Vagina (tissue), 2 donors: ENCODE results near the gene PTGIS. TPM values are rescaled to one million over a fixed set of nuclear protein-coding genes. Genes with fewer than 3 reads are reported as not detected.
A peak's percentile ranks its signal among the peaks of the same experiment; 100 is the strongest.
"Not testable (repeated sequence)": the region's sequence is repeated elsewhere in the genome, so short reads cannot be mapped to it uniquely, and the experiment has no call there.

Source experiments
- DNase-seq, 2 donors: peaks; one replicate each; pipeline ENCODE4 v3.0.0-alpha.2; 2017; ENCODE audit errors: extremely low spot score in 2 of 2
- H3K27ac ChIP-seq: fragments of 200-600 bp; sonication (generic); one replicate; pipeline ENCODE4 v1.5.1; 2019
- H3K27me3 ChIP-seq: fragments of 200-600 bp; sonication (generic); one replicate; pipeline ENCODE4 v1.5.1; 2019
- H3K36me3 ChIP-seq, 2 donors: fragments of 200-600 bp; sonication (generic); one replicate each; pipeline ENCODE4 v1.5.1; 2017 to 2019
- H3K4me1 ChIP-seq: fragments of 200-600 bp; sonication (generic); one replicate; pipeline ENCODE4 v1.5.1; 2019
- H3K4me3 ChIP-seq, 2 donors: fragments of 200-600 bp; sonication (generic); 1 replicate in 1 of 2; 2 replicates in 1 of 2; pipeline ENCODE4 v1.5.1; 2016 to 2019
- H3K9me3 ChIP-seq: fragments of 200-600 bp; sonication (generic); one replicate; pipeline ENCODE4 v1.5.1; 2019
- CTCF ChIP-seq, 3 experiments: fragments of 450-650 bp in 2 of 3; fragments of 200-600 bp in 1 of 3; sonication (generic) in 1 of 3; IDR thresholded peaks; one replicate each; pipeline ENCODE4 v1.5.1; 2017 to 2019; ENCODE audit warnings: antibody characterized with exemption in 3 of 3, mild to moderate bottlenecking in 2 of 3, moderate library complexity in 2 of 3
- POLR2A ChIP-seq, 2 donors: fragments of 450-650 bp; IDR thresholded peaks; one replicate each; pipeline ENCODE4 v1.6.1; 2017; ENCODE audit warnings: antibody characterized with exemption in 2 of 2, mild to moderate bottlenecking in 2 of 2, moderate library complexity in 2 of 2
- POLR2AphosphoS5 ChIP-seq, 2 donors: sonication (generic); formaldehyde crosslinking; IDR thresholded peaks; one replicate each; pipeline ENCODE4 v1.9.0; 2017; ENCODE audit warnings: antibody characterized with exemption in 2 of 2, mild to moderate bottlenecking in 2 of 2, low read depth in 1 of 2; ENCODE audit not compliant: insufficient read depth in 1 of 2
- intact Hi-C: fragments of 100-400 bp; cut with DNase I; formaldehyde crosslinking; loops from one replicate; pipeline ENCODE4 v1.15.1; 2023
- total RNA-seq: library from RNA; depleted of rRNA; stranded (reverse); fragments of >200 nt; gene quantifications from one replicate; pipeline ENCODE4 v1.2.3, GENCODE V29; 2016

PTGIS gene
- 51.1 TPM for total RNA-seq

- intact Hi-C loops = no loop called here
- no peaks in the 10 kb centered on the region for H3K36me3 ChIP-seq
- TF ChIP-seq POLR2A (IDR thresholded peaks at IDR 0.05) (no peak), CTCF (IDR thresholded peaks at IDR 0.05) (no peak), POLR2AphosphoS5 (IDR thresholded peaks at IDR 0.05; ENCODE audit: insufficient read depth in 1 of 2, low read depth in 1 of 2) (peak in 1 of 2 donors; percentile 41)
- no peak for DNase-seq
- peak within 1 kb of the TSS; percentile 88 for H3K27ac ChIP-seq
- H3K4me3 ChIP-seq = peak within 1 kb of the TSS; percentile 55 to 61
- peaks cover 26% of the 10 kb centered on the region for H3K4me1 ChIP-seq
- peaks cover 3% of the 10 kb centered on the region for H3K27me3 ChIP-seq
- H3K9me3 ChIP-seq = no peaks in the 10 kb centered on the region
Observed at GRCh38 chr20:49567421-49568277, at the start of gene PTGIS. Gene PTGIS, minus strand, starts transcription at chr20:49568137. Its CDS starts 21 bp downstream, at chr20:49568116.

- DNase-seq, intact Hi-C loops: not testable (repeated sequence)
Observed at GRCh38 chr20:49617394-49617793, 49.5 kb upstream of the PTGIS start.

GRCh38 chr20:49616154-49617007 lies 48.4 kb upstream of the PTGIS start:
- no peak overlapping the region for H3K4me3 ChIP-seq
- no peaks in the 10 kb centered on the region for H3K9me3 ChIP-seq
- no peaks in the 10 kb centered on the region for H3K27me3 ChIP-seq
- H3K27ac ChIP-seq = no peak overlapping the region
- TF ChIP-seq POLR2AphosphoS5 (IDR thresholded peaks at IDR 0.05; ENCODE audit: insufficient read depth in 1 of 2, low read depth in 1 of 2) = no peak
- no peak for TF ChIP-seq POLR2A (IDR thresholded peaks at IDR 0.05)
- no peak for TF ChIP-seq CTCF (IDR thresholded peaks at IDR 0.05)
- DNase-seq = no peak
- H3K36me3 ChIP-seq = no peaks in the 10 kb centered on the region
- H3K4me1 ChIP-seq = peaks cover 2% of the 10 kb centered on the region
- intact Hi-C loops = no loop called here

More at GRCh38 chr20:49617394-49617793, 49.5 kb upstream of the PTGIS start:
- not testable (repeated sequence) for H3K27me3 ChIP-seq, H3K4me1 ChIP-seq, H3K36me3 ChIP-seq, H3K9me3 ChIP-seq, H3K4me3 ChIP-seq, H3K27ac ChIP-seq

GRCh38 chr20:49615401-49616153 lies 47.6 kb upstream of the PTGIS start:
- no peak for DNase-seq
- Histone ChIP-seq H3K4me3 (no peak overlapping the region), H3K27me3 (no peaks in the 10 kb centered on the region), H3K9me3 (no peaks in the 10 kb centered on the region), H3K36me3 (no peaks in the 10 kb centered on the region), H3K27ac (no peak overlapping the region), H3K4me1 (peaks cover 10% of the 10 kb centered on the region)
- intact Hi-C loops = no loop called here
- TF ChIP-seq POLR2A (IDR thresholded peaks at IDR 0.05) (no peak), POLR2AphosphoS5 (IDR thresholded peaks at IDR 0.05; ENCODE audit: insufficient read depth in 1 of 2, low read depth in 1 of 2) (no peak), CTCF (IDR thresholded peaks at IDR 0.05) (no peak)

GRCh38 chr20:49615051-49615400 lies 47.1 kb upstream of the PTGIS start:
- intact Hi-C loops, H3K4me3 ChIP-seq, DNase-seq, H3K27me3 ChIP-seq, H3K9me3 ChIP-seq, H3K27ac ChIP-seq, H3K36me3 ChIP-seq: not testable (repeated sequence)
- peaks cover 10% of the 10 kb centered on the region for H3K4me1 ChIP-seq
